CD14-positive monocyte (primary cell): ENCODE data around the gene DNAAF5. TPM values are rescaled to one million over a fixed set of nuclear protein-coding genes. Genes with fewer than 3 reads are reported as not detected.

Experiments used
- DNase-seq, 3 donors: peaks; one replicate each; pipeline ENCODE4 v3.0.0-alpha.2; 2011 to 2022
- H2AFZ ChIP-seq: 2 replicates; pipeline ENCODE4 v1.6.0; 2012; ENCODE audit warnings: mild to moderate bottlenecking, low read depth, low read length, inconsistent platforms; ENCODE audit not compliant: insufficient read depth, poor library complexity, severe bottlenecking
- H3K27ac ChIP-seq, 2 donors: 1 replicate in 1 of 2; 2 replicates in 1 of 2; pipeline ENCODE4 v1.5.1; 2012 to 2013; ENCODE audit warnings: low read length in 2 of 2, control low read depth in 1 of 2, inconsistent platforms in 1 of 2, low read depth in 1 of 2, mild to moderate bottlenecking in 1 of 2
- H3K27me3 ChIP-seq, 2 donors: one replicate each; pipeline versions ENCODE4 v1.6.0 to v1.6.1; 2011 to 2013; ENCODE audit warnings: low read length in 2 of 2; ENCODE audit not compliant: control insufficient read depth in 2 of 2, insufficient read depth in 2 of 2
- H3K36me3 ChIP-seq, 2 donors: replicated peaks in 1 of 2; 1 replicate in 1 of 2; 2 replicates in 1 of 2; pipeline versions ENCODE4 v1.5.1 to v1.6.1; 2012 to 2013; ENCODE audit warnings: low read length in 2 of 2, control low read depth in 1 of 2, inconsistent platforms in 1 of 2, mild to moderate bottlenecking in 1 of 2; ENCODE audit not compliant: insufficient read depth in 2 of 2, control insufficient read depth in 1 of 2
- H3K4me1 ChIP-seq, 2 donors: 1 replicate in 1 of 2; 2 replicates in 1 of 2; pipeline versions ENCODE4 v1.5.1 to v1.6.1; 2012 to 2013; ENCODE audit warnings: low read length in 2 of 2, control low read depth in 1 of 2, inconsistent platforms in 1 of 2, mild to moderate bottlenecking in 1 of 2, moderate library complexity in 1 of 2; ENCODE audit not compliant: insufficient read depth in 2 of 2, control insufficient read depth in 1 of 2
- H3K4me2 ChIP-seq: replicated peaks from 2 replicates; pipeline ENCODE3; 2012; ENCODE audit warnings: low read length, moderate library complexity, mild to moderate bottlenecking; ENCODE audit not compliant: poor library complexity, severe bottlenecking; ENCODE audit errors: extremely low read depth
- H3K4me3 ChIP-seq, 3 experiments: fragments of 200-600 bp in 1 of 3; sonication (generic) in 1 of 3; replicated peaks in 1 of 3; 1 replicate in 2 of 3; 2 replicates in 1 of 3; pipeline ENCODE4 v1.5.1; 2011 to 2013; ENCODE audit warnings: low read length in 3 of 3, mild to moderate bottlenecking in 3 of 3, control low read depth in 2 of 3, low read depth in 2 of 3, inconsistent platforms in 1 of 3, moderate library complexity in 1 of 3
- H3K79me2 ChIP-seq: 2 replicates; pipeline ENCODE4 v1.6.0; 2012; ENCODE audit warnings: mild to moderate bottlenecking, control low read depth, inconsistent platforms, low read length, moderate library complexity; ENCODE audit not compliant: insufficient read depth
- H3K9ac ChIP-seq: 2 replicates; pipeline ENCODE4 v1.6.0; 2017; ENCODE audit warnings: low read length, mild to moderate bottlenecking; ENCODE audit not compliant: insufficient read depth, poor library complexity, severe bottlenecking
- H3K9me3 ChIP-seq, 2 donors: replicated peaks in 1 of 2; 1 replicate in 1 of 2; 2 replicates in 1 of 2; pipeline versions ENCODE4 v1.5.1 to v1.6.1; 2012 to 2013; ENCODE audit warnings: low read length in 2 of 2, control low read depth in 1 of 2; ENCODE audit not compliant: control insufficient read depth in 1 of 2, insufficient read depth in 1 of 2
- H4K20me1 ChIP-seq: 2 replicates; pipeline ENCODE4 v1.6.0; 2012; ENCODE audit warnings: mild to moderate bottlenecking, low read length, control low read depth, moderate library complexity; ENCODE audit not compliant: insufficient read depth
- H3K27ac Mint-ChIP-seq, 7 donors: one replicate each; pipeline ENCODE4 v1.8.0; 2020; ENCODE audit warnings: mild to moderate bottlenecking in 7 of 7, mixed read lengths in 7 of 7, moderate library complexity in 6 of 7, inconsistent platforms in 2 of 7
- H3K27me3 Mint-ChIP-seq, 3 donors: one replicate each; pipeline ENCODE4 v1.8.0; 2021 to 2022; ENCODE audit warnings: low read depth in 3 of 3, mild to moderate bottlenecking in 3 of 3, mixed read lengths in 3 of 3, moderate library complexity in 3 of 3, inconsistent platforms in 1 of 3
- H3K36me3 Mint-ChIP-seq, 2 donors: one replicate each; pipeline ENCODE4 v1.8.0; 2020; ENCODE audit warnings: mixed read lengths in 2 of 2, inconsistent platforms in 1 of 2, mild to moderate bottlenecking in 1 of 2
- H3K4me1 Mint-ChIP-seq: one replicate; pipeline ENCODE4 v1.8.0; 2020; ENCODE audit warnings: mild to moderate bottlenecking, mixed read lengths
- H3K4me3 Mint-ChIP-seq, 2 donors: one replicate each; pipeline ENCODE4 v1.8.0; 2020; ENCODE audit warnings: mild to moderate bottlenecking in 2 of 2, mixed read lengths in 2 of 2, moderate library complexity in 1 of 2
- H3K9me3 Mint-ChIP-seq, 7 donors: one replicate each; pipeline ENCODE4 v1.8.0; 2020 to 2022; ENCODE audit warnings: mixed read lengths in 7 of 7, mild to moderate bottlenecking in 6 of 7, moderate library complexity in 6 of 7, inconsistent platforms in 2 of 7
- WGBS: methylation state at CpG from one replicate; pipeline ENCODE4 v1.1.5; 2013; ENCODE audit warnings: missing lambda C conversion rate; ENCODE audit not compliant: insufficient coverage; 5-methylcytosine and 5-hydroxymethylcytosine counted together
- intact Hi-C, 2 donors: fragments of 100-400 bp; cut with micrococcal nuclease; formaldehyde crosslinking; loops; one replicate each; pipeline versions ENCODE4 v1.15.0 to v1.15.1; 2023
- polyA plus RNA-seq, 3 donors: library from polyadenylated mRNA; depleted of rRNA in 1 of 3; unstranded in 2 of 3; stranded (reverse) in 1 of 3; fragments of 300-500 nt in 2 of 3; fragments of >200 nt in 1 of 3; fragmentation: Illumina TruSeq in 2 of 3; gene quantifications; 1 replicate in 2 of 3; 2 replicates in 1 of 3; pipeline ENCODE4 v1.2.3, GENCODE V29; 2012 to 2021
- TF ChIP-seq, protein P1 (sequence below): fragments of 200-600 bp; IDR thresholded peaks from one replicate; pipeline ENCODE4 v1.8.0; 2022; ENCODE audit warnings: antibody characterized with exemption, mild to moderate bottlenecking

DNAAF5 gene
- polyA plus RNA-seq, 3 donors, result 1.2 to 9.6 (median 2.0) TPM

DNA sequence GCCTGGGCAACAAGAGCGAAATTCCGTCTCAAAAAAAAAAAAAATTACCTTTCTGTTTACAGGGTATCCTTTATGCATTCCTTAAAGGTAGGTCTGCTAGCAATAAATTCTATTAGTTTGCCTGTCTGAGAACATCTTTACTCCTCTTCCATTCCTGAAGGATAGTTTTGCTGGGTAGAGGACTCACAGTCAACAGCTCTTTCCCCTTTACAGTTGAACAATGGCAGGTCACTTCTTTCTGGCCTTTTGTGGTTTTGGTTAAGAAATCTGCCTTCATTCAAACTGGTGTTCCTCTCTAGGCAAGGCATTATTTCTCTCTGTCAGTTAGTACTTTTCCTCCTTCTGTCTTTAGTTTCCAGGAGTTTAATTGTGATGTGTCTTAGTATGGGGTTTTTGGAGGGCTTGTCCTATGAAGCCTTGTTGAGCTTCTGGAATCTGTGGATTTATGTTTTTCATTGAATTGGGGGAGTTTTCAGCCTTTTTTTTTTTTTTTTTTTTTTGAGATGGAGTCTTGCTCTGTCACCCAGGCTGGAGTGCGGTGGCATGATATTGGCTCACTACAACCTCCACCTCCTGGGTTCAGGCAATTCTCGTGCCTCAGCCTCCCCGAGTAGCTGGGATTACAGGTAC is 4.8 kb upstream of the DNAAF5 start:
- peaks cover 6 to 9% of the 10 kb centered on the region in 2 donors for H3K4me1 ChIP-seq
- no peaks in the 10 kb centered on the region for H3K27me3 ChIP-seq
- Mint-ChIP-seq H3K27ac (no peak overlapping the region), H3K27me3 (peaks cover 1 to 3% (median 1%) of the 10 kb centered on the region in 3 donors), H3K9me3 (peaks cover 33 to 54% (median 45%) of the 10 kb centered on the region in 7 donors), H3K4me3 (no peak overlapping the region), H3K36me3 (peaks cover 0 to 3% of the 10 kb centered on the region in 2 donors), H3K4me1 (peaks cover 11% of the 10 kb centered on the region)
- H3K9ac ChIP-seq, result no peak overlapping the region
- H3K9me3 ChIP-seq, result peaks cover 16 to 27% of the 10 kb centered on the region in 2 donors
- H3K36me3 ChIP-seq, result no peaks in the 10 kb centered on the region
- no peak overlapping the region for H2AFZ ChIP-seq
- H3K4me3 ChIP-seq, result no peak overlapping the region
- no CpG with 5 or more reads among the region's 5 CpGs for WGBS
- TF ChIP-seq, protein P1, sequence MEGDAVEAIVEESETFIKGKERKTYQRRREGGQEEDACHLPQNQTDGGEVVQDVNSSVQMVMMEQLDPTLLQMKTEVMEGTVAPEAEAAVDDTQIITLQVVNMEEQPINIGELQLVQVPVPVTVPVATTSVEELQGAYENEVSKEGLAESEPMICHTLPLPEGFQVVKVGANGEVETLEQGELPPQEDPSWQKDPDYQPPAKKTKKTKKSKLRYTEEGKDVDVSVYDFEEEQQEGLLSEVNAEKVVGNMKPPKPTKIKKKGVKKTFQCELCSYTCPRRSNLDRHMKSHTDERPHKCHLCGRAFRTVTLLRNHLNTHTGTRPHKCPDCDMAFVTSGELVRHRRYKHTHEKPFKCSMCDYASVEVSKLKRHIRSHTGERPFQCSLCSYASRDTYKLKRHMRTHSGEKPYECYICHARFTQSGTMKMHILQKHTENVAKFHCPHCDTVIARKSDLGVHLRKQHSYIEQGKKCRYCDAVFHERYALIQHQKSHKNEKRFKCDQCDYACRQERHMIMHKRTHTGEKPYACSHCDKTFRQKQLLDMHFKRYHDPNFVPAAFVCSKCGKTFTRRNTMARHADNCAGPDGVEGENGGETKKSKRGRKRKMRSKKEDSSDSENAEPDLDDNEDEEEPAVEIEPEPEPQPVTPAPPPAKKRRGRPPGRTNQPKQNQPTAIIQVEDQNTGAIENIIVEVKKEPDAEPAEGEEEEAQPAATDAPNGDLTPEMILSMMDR, result no peak
- DNase-seq, result no peak
- intact Hi-C loops, result loop anchor here in 1 of 2 donors (10.0 kb wide), 1 partner anchor 117 kb away; no protein-coding TSS in a partner anchor
- H3K79me2 ChIP-seq, result no peaks in the 10 kb centered on the region
- H4K20me1 ChIP-seq, result no peaks in the 10 kb centered on the region
- no peak overlapping the region for H3K4me2 ChIP-seq
- no peak overlapping the region for H3K27ac ChIP-seq

DNA sequence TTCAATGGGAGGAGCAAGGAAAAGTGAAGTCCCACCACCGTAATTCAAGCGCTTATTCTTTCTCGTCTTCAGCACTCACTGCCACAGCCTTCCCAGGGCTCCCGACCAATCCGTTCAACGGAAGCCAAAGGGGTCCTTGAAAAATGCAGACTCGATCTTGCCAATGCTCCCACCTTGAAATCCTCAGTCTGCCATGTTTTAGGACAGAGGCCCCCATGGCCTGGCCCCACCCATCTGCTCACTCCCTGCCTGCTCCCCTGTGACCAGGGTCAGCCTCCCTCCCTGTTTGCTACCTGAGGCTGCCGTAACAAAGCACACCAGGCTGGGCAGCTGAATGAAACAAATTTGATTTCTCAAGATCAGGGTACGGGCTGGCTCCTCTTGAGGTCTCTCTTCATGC is 3.0 kb upstream of the DNAAF5 start:
- H3K27me3 Mint-ChIP-seq, result peaks cover 0 to 5% (median 3%) of the 10 kb centered on the region in 3 donors
- no peak overlapping the region for H3K9ac ChIP-seq
- intact Hi-C loops, result loop anchor here in 1 of 2 donors (10.0 kb wide), 1 partner anchor 119 kb away; no protein-coding TSS in a partner anchor

More for the DNA sequence above, 3.0 kb upstream of the DNAAF5 start:
- Histone ChIP-seq H2AFZ (no peak overlapping the region), H3K27ac (no peak overlapping the region), H3K4me1 (peaks cover 13 to 15% of the 10 kb centered on the region in 2 donors), H4K20me1 (no peaks in the 10 kb centered on the region), H3K4me3 (no peak overlapping the region), H3K27me3 (no peaks in the 10 kb centered on the region), H3K4me2 (no peak overlapping the region), H3K79me2 (no peaks in the 10 kb centered on the region), H3K36me3 (no peaks in the 10 kb centered on the region), H3K9me3 (peaks cover 16 to 27% of the 10 kb centered on the region in 2 donors)
- Mint-ChIP-seq H3K9me3 (peaks cover 33 to 54% (median 45%) of the 10 kb centered on the region in 7 donors), H3K36me3 (peaks cover 0 to 3% of the 10 kb centered on the region in 2 donors), H3K4me3 (no peak overlapping the region), H3K27ac (no peak overlapping the region), H3K4me1 (peaks cover 18% of the 10 kb centered on the region)
- TF ChIP-seq, protein P1, result no peak
- DNase-seq, result no peak
- WGBS, result 97% methylated on average over 5 of the region's 9 CpGs
